ENCODE data around the gene UBN2. TPM values are rescaled to one million over a fixed set of nuclear protein-coding genes. Genes with fewer than 3 reads are reported as not detected.

The UBN2 gene
- total and polyA plus RNA-seq, 10 of the 15 experiments (the other 5 are each of a cell fraction or from before 2014, with no cell fraction given) = 0.27 to 8.5 (median 2.5) TPM

- peak; percentile 95 for TF ChIP-seq ZBTB33 (IDR thresholded peaks at IDR 0.05)
- TF ChIP-seq ELK1 (IDR thresholded peaks at IDR 0.05; ENCODE audit: low read depth, low read length) = no peak
- TF ChIP-seq SMAD5 (IDR thresholded peaks at IDR 0.05; ENCODE audit: low read depth) = no peak
- peak; percentile 91; the same call in 1 of the 2 replicates for TF ChIP-seq STAT1 (conservative IDR thresholded peaks at IDR 0.05)
- no peak for TF ChIP-seq ATF3 (IDR thresholded peaks at IDR 0.05; ENCODE audit: borderline replicate concordance, extremely low read depth, low read depth, low read length)
- TF ChIP-seq PKNOX1 (IDR thresholded peaks at IDR 0.05) = no peak
- TF ChIP-seq TBL1XR1 (IDR thresholded peaks at IDR 0.05; ENCODE audit: low read depth, low read length) = no peak
- TF ChIP-seq CEBPZ (IDR thresholded peaks at IDR 0.05; ENCODE audit: low read depth, low read length) = no peak
- TF ChIP-seq CBFB (IDR thresholded peaks at IDR 0.05; ENCODE audit: low read depth) = no peak
- TF ChIP-seq PML (IDR thresholded peaks at IDR 0.05; ENCODE audit: low read length) = peak; percentile 25; the same call in 1 of the 2 replicates
- no peak for TF ChIP-seq ZNF384 (IDR thresholded peaks at IDR 0.05; ENCODE audit: borderline replicate concordance, low read depth, low read length)
- no peak for TF ChIP-seq TAF1 (IDR thresholded peaks at IDR 0.05; ENCODE audit: borderline replicate concordance, low read depth, low read length)
- no peak for TF ChIP-seq ESRRA (IDR thresholded peaks at IDR 0.05; ENCODE audit: low read length)
- TF ChIP-seq MLLT1 (IDR thresholded peaks at IDR 0.05) = peak; percentile 99
- no peak for TF ChIP-seq SREBF2 (IDR thresholded peaks at IDR 0.05; ENCODE audit: low read length)
- TF ChIP-seq CEBPB (IDR thresholded peaks at IDR 0.05; ENCODE audit: borderline replicate concordance in 1 of 2, low read depth in 2 of 2, low read length in 2 of 2) = no peak
- no peak for TF ChIP-seq POLR2AphosphoS5 (IDR thresholded peaks at IDR 0.05; ENCODE audit: low read length)
- no peak for TF ChIP-seq SPI1 (IDR thresholded peaks at IDR 0.05; ENCODE audit: borderline replicate concordance, insufficient read depth, low read depth, low read length)
- no peak for TF ChIP-seq MAX (IDR thresholded peaks at IDR 0.05; ENCODE audit: low read depth, low read length)
Measured at GRCh38 chr7:139339698-139340036, 108.6 kb downstream of the UBN2 start (continued).
